Measurements from ENCODE around the gene BOLA1. TPM values are rescaled to one million over a fixed set of nuclear protein-coding genes. Genes with fewer than 3 reads are reported as not detected.
"Not testable (repeated sequence)": the region's sequence is repeated elsewhere in the genome, so short reads cannot be mapped to it uniquely, and the experiment has no call there.

BOLA1 gene, protein sequence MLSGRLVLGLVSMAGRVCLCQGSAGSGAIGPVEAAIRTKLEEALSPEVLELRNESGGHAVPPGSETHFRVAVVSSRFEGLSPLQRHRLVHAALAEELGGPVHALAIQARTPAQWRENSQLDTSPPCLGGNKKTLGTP
- total RNA-seq (2014; rRNA removed; shearing (Covaris generic)) = 23.5 and 27.8 TPM in 2 replicates

DNA sequence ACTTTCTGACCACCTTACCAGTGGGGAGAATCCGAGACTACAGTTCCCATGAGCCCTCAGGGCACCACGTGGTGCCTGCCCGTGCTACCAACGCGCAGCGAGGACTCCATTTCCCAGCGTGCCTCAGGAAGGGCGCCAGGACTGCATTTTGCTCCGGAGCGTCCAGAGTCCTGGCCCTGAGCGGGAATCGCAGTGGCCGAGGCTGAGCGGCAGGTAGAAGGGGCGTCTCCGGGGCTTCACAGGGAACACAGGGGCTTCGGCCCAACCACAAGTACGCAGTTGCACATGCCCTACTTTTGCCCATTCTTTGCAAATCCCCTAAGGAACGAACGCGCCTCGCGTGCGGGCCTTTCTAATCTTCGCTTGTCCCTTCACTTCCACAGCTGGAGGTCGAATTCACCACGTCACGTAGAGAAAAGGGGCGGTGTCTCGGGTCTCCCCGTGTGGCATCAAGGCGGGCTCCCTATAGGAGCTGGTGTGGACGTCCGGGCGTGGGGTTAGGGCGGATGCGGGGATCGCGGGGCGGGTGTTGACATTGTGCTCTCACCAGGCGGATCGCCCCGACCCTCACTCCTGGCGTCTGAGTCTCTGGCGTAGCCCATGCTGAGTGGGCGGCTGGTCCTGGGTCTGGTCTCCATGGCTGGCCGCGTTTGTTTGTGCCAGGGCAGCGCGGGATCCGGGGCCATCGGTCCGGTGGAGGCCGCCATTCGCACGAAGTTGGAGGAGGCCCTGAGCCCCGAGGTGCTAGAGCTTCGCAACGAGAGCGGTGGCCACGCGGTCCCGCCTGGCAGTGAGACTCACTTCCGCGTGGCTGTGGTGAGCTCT, at the start of gene BOLA1:
BOLA1 (plus strand) TSS at position 109 of the 825 bp plus-strand sequence; CDS start at position 601, 492 bp downstream.
- DNase-seq (ENCODE audit: low spot score) = peak; percentile 90

DNA sequence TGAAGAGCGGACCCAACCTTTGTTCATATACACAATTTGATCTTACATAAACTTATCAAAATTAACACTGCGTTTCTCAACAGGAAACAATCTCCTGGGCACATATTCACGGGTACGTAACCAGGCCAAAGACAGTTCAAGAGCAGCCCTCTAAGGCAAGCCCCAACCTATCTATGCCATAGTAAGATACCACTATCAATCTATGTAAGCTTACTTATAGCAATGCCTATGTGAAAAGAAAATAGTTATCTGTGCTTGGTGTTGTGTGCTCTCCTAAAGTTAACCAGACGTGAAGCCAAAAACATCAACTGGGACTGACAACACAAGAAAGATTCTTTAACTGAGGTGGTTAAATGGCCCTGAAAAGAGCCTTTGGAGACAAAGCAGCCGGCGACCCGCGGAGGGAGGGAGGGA, 49.4 kb upstream of the BOLA1 start:
- DNase-seq (ENCODE audit: low spot score) = no peak

DNA sequence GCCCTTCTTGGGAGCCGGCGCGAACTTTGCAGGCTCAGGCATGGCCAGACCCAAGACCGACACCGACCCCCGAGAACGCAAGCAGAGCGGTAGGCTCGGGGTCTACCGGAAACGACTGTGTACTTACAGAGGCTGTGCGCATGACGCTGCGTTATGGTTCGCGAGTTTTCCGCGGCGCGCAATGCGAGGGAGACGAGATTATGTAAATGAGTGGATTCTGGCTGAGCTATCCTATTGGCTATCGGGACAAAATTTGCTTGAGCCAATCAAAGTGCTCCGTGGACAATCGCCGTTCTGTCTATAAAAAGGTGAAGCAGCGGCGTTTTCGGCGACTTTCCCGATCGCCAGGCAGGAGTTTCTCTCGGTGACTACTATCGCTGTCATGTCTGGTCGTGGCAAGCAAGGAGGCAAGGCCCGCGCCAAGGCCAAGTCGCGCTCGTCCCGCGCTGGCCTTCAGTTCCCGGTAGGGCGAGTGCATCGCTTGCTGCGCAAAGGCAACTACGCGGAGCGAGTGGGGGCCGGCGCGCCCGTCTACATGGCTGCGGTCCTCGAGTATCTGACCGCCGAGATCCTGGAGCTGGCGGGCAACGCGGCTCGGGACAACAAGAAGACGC, 48.5 kb upstream of the BOLA1 start:
- DNase-seq (ENCODE audit: low spot score) = not testable (repeated sequence)

DNA sequence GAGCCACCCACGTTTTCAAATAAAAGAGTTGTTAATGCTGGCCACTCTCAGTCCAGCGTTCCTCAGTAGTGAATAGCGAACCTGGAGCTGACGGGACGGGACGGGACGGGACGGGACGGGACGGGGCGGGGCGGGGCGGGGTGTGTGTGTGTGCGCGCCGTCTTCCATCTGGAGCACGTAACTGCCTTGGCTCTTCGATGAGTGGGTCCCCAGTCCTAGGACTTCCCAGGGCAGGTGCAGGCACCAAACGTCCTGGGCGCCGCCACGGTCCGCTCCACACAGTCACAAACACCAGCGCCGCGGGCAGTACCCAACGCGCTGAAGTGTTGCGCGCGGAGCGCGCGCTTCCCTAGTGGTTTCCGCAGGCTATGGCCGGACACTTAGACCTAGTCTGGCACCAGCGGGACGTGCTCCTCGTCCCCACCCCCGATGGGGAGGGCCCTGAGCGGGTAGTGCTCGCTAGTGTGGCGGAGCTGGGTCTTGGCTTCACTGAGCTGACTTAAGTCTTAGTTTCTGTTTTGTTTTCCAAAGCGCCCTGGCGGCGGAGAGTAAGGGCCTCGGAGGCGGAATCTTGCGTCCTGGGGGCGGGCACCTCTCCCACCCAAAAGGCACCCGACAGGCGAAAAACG, 47.7 kb upstream of the BOLA1 start:
- not testable (repeated sequence) for DNase-seq (ENCODE audit: low spot score)

DNA sequence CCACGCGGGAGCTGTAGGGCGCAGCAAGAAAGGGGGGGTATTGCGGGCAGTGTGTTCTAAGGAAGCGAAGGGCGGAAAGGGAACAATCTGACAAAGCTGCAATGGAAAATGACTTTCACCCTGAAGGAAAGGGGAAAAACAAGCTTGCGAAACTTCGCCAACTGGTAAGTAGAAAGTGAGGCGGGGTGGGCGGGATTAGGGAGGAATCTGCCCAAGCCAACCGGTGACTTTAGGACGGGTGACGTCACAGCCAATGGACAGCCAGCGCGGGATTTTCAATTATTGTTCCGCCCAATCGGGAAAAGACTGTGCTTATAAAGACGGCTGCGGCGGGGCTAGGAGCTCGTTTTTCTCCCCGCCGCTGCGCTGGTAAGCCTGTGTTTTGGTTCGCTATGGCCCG, 47.1 kb upstream of the BOLA1 start:
- not testable (repeated sequence) for DNase-seq (ENCODE audit: low spot score)

DNA sequence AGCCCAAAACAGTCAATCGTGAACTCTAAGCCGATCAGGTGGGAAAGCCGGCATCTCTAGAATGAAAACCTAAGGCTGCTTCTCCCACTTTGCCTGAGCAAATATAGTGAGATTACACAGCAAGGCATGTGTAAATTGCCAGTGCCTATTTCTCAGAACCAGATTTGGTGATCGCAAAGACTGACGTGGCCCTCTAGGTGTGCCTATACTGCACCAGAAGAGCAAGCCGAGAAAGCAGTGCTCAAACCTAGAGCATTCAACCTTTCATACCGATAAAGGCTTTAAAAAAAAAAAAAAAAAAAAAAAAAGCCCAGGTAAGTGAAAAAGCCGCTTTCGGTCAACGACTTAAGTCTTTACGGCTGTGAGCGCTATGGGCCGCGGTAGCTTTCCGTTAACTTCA, 39.1 kb upstream of the BOLA1 start:
- DNase-seq (ENCODE audit: low spot score) = not testable (repeated sequence)

DNA sequence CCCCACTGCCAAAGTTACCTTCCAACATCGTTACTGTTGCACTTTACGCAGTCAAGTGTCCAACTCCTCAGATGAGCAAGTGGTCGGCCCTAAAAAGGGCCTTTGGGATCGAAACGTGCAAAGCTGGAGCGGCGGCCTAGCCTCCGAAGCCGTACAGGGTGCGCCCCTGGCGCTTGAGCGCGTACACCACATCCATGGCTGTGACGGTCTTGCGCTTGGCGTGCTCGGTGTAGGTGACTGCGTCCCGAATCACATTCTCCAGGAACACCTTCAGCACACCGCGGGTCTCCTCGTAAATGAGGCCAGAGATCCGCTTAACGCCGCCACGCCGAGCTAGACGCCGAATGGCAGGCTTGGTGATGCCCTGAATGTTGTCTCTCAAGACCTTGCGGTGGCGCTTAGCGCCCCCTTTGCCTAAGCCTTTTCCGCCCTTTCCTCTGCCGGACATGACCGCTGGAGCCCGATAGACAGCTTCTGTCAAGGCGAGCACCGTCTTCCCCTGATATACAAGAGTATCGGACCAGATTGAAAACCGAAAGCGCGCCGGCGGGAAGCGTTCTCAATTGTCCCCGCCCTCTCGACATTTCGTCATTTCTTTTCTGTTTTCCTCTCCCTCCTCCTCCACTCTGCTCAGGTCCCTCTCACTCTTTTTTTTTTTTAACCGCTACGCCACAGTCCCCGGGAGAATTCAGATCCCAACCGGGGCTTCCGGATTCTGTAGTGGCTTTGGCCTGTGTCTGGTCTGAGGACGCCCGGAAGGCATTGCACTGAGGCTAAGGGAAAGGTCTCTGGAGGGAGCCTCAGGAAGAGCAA, 38.5 kb upstream of the BOLA1 start:
- DNase-seq (ENCODE audit: low spot score) = not testable (repeated sequence)

DNA sequence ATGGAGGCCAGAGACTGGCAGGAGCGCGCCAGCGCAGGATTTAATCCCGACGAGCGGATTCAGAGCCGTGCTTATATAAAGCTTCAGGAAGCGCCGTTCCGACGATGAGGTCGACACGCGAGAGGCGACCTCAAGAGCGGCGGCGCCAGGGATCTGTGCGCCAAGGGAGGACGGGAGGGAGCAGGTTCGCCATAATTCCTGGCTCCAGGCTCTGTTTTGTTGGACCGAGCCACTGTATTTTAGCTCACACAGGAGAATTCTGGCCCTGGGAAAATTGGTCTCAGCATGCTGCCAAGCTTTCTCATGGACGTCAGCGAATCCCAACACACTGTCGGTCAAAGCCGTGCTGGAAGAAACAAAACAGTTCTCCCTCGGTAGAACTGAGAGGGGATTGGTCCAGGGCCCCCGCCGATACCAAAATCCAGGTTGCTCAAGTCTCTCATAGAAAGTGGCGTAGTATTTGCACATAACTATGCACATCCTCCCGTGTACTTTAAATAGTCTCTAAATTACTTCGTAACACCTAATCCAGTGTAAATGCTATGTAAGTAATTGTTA, 37.8 kb upstream of the BOLA1 start:
- DNase-seq (ENCODE audit: low spot score) = not testable (repeated sequence)

DNA sequence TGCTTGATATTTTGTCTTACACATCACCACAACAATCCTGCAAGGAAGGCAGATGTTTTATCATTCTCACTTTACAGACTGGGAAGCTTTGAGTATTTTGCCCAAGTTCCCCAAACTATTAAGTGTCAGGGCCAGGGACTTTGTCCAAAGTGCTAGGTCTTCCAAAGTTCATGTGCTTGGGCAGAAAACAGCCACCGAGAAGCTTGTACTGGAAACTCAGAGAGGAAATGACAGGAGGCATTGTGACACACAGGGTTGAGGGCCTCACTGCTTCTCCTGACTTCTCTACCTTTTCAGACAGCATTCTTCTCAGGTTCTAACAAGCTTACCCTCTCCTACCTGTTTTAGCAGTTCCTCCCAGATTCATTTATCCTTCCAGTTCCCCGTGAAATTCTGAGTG, 32.5 kb upstream of the BOLA1 start:
- not testable (repeated sequence) for DNase-seq (ENCODE audit: low spot score)

DNA sequence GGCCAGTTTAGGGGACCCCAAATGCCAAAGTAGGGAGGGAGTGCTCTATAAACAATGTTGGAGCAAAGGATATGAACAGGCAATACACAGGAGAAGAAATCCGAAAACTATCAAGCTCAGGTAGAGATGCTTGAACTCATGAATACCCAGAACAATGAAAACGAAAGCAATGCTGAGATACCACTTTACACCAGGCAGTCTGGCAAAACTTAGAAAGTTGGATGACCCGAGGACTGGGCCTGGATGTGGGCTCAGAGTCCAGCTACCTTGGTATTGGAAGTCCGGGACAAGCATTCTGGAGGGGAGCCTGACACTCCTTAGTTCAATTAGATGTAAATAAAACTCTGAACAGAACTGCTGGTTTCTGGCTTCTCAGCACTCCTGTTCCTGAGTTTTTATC, 26.3 kb upstream of the BOLA1 start:
- DNase-seq (ENCODE audit: low spot score) = not testable (repeated sequence)

DNA sequence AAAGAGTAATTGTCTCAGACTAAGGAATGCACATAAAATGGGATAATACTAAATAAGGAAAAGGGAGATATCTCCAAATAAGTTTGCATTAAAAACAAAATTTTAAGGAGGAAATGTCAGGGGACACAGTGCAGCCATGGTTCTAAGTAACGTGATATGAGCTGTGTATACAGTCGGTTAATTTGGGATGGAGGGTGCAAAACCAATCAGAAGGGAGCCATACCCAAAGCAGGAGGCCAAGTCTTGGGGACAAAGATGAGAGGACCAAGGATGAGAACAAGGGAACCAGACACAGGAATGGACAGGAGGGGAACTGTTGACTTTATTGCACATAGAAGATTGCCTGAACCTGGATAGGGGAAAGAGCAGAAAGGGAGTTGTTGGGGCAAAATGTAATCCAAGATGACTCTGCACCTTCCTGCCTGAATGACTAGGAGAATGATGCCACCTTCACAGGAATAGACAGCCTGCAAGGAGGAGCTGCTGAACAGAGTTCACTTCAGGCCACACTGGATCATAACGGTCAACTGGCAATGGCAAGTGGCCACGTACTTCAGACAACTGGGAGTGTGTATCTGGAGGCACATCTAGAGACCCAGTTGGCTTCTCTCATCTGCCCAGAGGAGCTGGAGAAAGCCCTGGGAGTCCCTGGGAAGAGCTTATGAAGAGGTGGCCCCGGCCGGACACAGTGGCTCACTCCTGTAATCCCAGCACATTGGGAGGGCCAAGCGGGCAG, 22.0 kb upstream of the BOLA1 start:
- DNase-seq (ENCODE audit: low spot score) = no peak

DNA sequence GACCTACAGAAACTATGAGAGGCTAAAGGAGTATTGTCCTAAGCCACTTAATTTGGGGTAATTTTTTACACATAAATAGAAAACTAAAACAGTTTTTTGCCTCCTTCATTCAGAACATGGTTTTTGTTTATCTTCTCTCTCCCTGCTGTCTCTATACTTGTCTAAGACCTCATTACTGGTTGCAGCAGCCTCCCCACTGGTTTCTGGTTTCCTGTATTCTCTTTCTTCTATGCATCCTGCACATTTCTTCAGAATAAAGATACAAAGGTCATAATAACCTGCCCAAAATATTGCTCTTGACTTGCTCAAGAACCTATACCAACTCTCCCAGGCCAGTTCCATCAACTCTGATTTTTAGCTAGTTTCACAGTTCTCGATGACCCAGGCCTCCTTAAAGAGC, 19.8 kb upstream of the BOLA1 start:
- no peak for DNase-seq (ENCODE audit: low spot score)

DNA sequence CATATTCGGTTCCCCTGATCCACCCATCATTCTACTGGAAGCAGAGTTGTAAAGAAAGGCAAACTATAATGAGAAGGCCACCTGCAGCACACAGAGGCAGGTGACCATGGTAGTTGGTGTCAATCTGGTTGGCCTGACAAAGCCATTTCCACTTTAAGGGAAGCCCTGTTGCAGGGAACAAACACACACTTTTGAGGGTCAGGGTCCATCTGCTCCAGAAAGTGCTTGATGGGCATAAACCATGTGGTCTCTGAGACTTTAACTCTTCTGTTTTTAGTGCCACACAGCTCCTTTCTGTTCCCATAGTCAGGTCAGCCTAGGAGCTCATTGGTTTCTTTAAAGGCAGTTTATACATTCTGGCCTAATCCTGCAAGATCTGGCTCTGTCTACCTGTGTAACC, 17.5 kb upstream of the BOLA1 start:
- DNase-seq (ENCODE audit: low spot score) = no peak

DNA sequence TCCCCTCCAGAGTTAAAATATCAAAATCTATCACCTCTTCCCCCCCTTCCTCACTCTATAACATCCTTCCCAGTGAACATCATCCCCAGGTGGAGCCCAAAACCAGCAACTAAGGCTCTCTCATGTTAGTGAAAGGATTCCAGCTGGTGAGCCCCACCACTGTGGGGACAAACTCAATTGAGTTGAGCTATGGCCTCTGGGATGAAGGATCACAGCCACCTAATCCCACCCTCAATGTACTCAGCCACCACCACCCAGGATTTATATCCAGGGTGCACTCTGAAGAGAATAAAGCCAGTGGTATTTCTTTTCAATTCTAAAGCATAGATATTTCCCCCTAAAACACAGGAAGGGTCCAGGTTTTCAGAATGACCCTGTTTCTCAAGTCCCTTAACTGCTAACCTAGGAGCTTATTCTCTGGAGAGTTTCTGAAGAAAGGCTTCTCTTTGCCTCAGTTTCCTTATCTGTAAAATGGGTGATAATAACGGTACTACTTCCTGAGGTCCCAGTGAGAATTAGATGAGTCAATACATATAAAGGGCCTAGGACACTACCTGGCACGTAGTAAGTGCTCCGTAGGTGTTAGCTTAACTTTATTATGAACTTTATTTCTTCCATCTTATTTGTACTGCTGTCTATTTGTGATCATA, 15.6 kb upstream of the BOLA1 start:
- no peak for DNase-seq (ENCODE audit: low spot score)

DNA sequence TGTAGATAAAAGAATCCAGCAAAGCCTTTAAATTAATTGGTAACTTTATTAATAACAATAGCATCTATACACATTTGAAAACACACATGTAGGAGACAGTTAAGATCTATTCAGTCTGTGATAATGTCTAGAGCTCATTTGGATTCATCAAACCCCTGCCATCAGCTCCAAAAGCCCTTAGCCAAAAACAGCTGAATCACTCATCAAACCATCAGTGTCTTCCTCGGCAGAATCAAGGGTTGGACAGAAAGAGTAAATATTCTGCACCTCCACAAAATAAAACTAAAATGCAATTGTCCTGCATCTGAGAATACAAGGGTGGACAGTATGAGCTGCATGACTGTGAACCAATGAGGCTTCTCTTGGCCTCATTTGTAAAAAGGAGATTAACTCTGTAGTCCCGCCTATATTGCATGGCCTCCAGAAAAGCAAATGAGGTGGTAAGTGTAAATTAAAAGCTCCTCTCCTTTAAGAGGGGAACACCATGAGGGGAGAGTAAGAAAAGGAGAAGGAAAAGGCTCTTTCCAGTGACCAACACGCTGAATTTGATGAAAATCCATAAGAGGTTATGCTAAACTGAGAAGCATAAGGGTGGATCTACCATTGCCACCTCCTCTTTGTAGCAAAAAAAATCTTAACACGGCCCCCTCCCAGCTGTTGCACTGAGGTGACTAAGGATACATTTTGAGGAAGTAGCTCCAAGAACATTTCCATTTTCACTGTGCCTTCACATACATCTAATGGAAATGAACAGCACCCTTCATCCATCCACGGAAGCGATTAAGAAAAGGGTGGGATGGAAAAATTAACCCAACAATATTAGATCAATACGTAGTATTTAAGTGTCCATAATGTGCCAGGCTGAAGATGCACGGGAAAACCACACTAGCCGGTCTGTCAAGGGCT, 14.7 kb upstream of the BOLA1 start:
- DNase-seq (ENCODE audit: low spot score) = peak; percentile 71

DNA sequence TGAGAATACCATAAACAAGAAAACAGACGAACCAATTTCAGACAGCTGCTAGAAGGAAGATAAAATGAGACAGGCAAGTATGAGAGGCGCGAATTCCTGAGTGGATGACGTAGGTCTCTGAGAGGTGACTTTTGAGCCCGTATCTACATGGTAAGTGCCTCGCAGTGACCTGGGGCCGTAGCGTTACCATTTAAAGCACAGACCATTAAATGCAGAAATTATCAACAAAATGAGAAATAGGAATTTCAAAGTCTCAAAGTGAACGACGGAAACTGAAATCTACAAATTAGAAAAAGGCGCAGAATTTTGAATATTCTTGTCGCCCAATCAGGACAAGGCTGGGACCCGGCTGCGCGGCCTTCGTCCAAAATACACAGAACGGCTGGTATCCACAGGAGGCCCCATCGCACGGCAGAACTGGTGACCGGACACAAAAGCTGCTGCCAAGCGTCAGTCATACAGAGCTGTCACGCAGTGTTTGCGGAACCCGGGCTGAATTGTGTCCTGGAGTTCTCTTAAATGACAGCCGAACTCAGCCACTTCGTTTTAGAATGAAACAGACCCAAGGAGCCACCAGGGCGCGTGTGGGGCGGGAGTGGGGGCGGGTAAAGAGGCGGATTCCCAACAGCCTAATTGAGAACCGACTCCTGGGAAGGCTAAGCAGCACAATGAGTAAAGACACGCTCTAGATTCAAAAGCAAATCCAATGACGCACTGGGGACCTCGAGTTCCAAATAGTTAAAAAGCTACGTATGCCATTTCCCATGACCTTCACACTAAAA, 13.8 kb upstream of the BOLA1 start:
- DNase-seq (ENCODE audit: low spot score) = peak; percentile 83

DNA sequence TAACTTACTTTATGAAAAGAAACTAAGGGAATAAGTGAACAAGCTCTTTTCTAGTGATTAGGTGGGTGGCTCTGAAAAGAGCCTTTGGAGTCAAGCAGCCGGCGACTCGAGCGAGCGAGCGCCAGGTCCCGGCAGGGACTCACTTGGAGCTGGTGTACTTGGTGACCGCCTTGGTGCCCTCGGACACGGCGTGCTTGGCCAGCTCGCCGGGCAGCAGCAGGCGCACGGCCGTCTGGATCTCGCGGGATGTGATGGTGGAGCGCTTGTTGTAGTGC, 13.3 kb upstream of the BOLA1 start:
- not testable (repeated sequence) for DNase-seq (ENCODE audit: low spot score)
